Panc1 (cell line): ENCODE measurements around the gene UBE2E1. TPM values are rescaled to one million over a fixed set of nuclear protein-coding genes. Genes with fewer than 3 reads are reported as not detected.

Experiments
- ATAC-seq: fragments of 200-7000 bp; cut with Tn5 transposase; 2 replicates; pipeline ENCODE4 v1.9.1; 2020; ENCODE audit warnings: mild to moderate bottlenecking, moderate library complexity
- BruUV-seq: library from RNA; stranded (reverse); fragments of 400-500 nt; replicated peaks from 2 replicates; lab custom pipeline; 2021; lab: Mats Ljungman, UMichigan
- CTCF ChIA-PET: fragments of 300-600 bp; sonication (Branson Sonifier 250); formaldehyde crosslinking; loops from one replicate; lab custom pipeline; 2022; ENCODE audit warnings: antibody characterized with exemption; lab: Charles Lee
- POLR2A ChIA-PET: fragments of 300-600 bp; sonication (Branson Sonifier 250); formaldehyde crosslinking; loops from one replicate; lab custom pipeline; 2022; ENCODE audit warnings: antibody characterized with exemption; lab: Charles Lee
- DNase-seq: peaks from one replicate; pipeline ENCODE4 v3.0.0-alpha.2; 2010; ENCODE audit warnings: low read depth, low spot score
- H3K27ac ChIP-seq: 2 replicates; pipeline ENCODE4 v1.5.1; 2011; ENCODE audit warnings: mild to moderate bottlenecking, low read length, inconsistent platforms
- H3K27me3 ChIP-seq: fragments of 200-500 bp; sonication (Bioruptor generic); 2 replicates; pipeline ENCODE4 v1.6.0; 2014; ENCODE audit warnings: low read length, inconsistent platforms; ENCODE audit not compliant: control insufficient read depth, insufficient read depth
- H3K36me3 ChIP-seq: fragments of 200-500 bp; sonication (Bioruptor generic); 2 replicates; pipeline ENCODE4 v1.5.1; 2014; ENCODE audit warnings: inconsistent platforms, mild to moderate bottlenecking, low read length, moderate library complexity; ENCODE audit not compliant: control insufficient read depth, insufficient read depth
- H3K4me1 ChIP-seq: 2 replicates; pipeline ENCODE4 v1.5.1; 2011; ENCODE audit warnings: inconsistent platforms, mild to moderate bottlenecking, low read length, moderate library complexity; ENCODE audit not compliant: control insufficient read depth, insufficient read depth
- H3K4me3 ChIP-seq, 2 experiments: 2 replicates each; pipeline ENCODE4 v1.5.1; 2011 to 2012; ENCODE audit warnings: low read depth in 2 of 2, low read length in 2 of 2, mild to moderate bottlenecking in 2 of 2, inconsistent platforms in 1 of 2, moderate library complexity in 1 of 2
- H3K9me3 ChIP-seq: fragments of 200-500 bp; sonication (Bioruptor generic); 2 replicates; pipeline ENCODE4 v1.5.1; 2014; ENCODE audit warnings: low read depth, mild to moderate bottlenecking, inconsistent platforms, low read length, moderate library complexity; ENCODE audit not compliant: control insufficient read depth, insufficient read depth
- CTCF ChIP-seq: fragments of 450-650 bp; IDR thresholded peaks from 2 replicates; pipeline ENCODE4 v1.5.1; 2017; ENCODE audit warnings: mild to moderate bottlenecking
- POLR2AphosphoS5 ChIP-seq: IDR thresholded peaks from 2 replicates; pipeline ENCODE4 v1.6.1; 2012; ENCODE audit warnings: mild to moderate bottlenecking, low read depth, low read length, moderate library complexity
- REST ChIP-seq, 2 experiments: IDR thresholded peaks; 2 replicates each; pipeline ENCODE4 v1.6.1; 2011 to 2012; ENCODE audit warnings: low read depth in 2 of 2, control low read depth in 1 of 2, low read length in 1 of 2, mild to moderate bottlenecking in 1 of 2, moderate library complexity in 1 of 2; ENCODE audit not compliant: insufficient read depth in 1 of 2
- SIN3A ChIP-seq: IDR thresholded peaks from 2 replicates; pipeline ENCODE4 v1.6.1; 2012; ENCODE audit warnings: low read depth, mild to moderate bottlenecking, low read length, moderate library complexity, borderline replicate concordance; ENCODE audit not compliant: insufficient read depth
- TCF7L2 ChIP-seq: IDR thresholded peaks from 2 replicates; pipeline ENCODE4 v1.6.1; 2011; ENCODE audit warnings: mild to moderate bottlenecking, low read depth, low read length, inconsistent platforms
- in situ Hi-C: cut with HindIII; loops from 2 replicates; pipeline ENCODE4 v1.10.0; 2016; ENCODE audit warnings: low sequenced_read_pairs, low pct_unique_long_range_greater_than_20kb
- intact Hi-C: fragments of 100-400 bp; cut with micrococcal nuclease; formaldehyde crosslinking; loops from one replicate; pipeline ENCODE4 v1.10.0; 2022; ENCODE audit not compliant: unreplicated experiment
- total RNA-seq: library from RNA; stranded (reverse); gene quantifications from one replicate; pipeline ENCODE4 v1.2.1, GENCODE V29; 2021; ENCODE audit not compliant: unreplicated experiment

UBE2E1 gene
- total RNA-seq, 1 experiment from 2014 or later: 127 TPM

GRCh38 chr3:23840521-23840920 lies 34.8 kb downstream of the UBE2E1 start:
- no peaks in the 10 kb centered on the region for H3K9me3 ChIP-seq
- peaks cover 3% of the 10 kb centered on the region; the same call in 1 of the 2 replicates for H3K4me1 ChIP-seq
- DNase-seq: no peak
- no peak for ATAC-seq
- ChIA-PET POLR2A (no interaction called here), CTCF (interaction anchor here (0.6 kb wide), 1 partner anchor 9 kb away, joined by 5 read pairs; no protein-coding TSS in a partner anchor)
- H3K36me3 ChIP-seq: no peaks in the 10 kb centered on the region; the same call in 1 of the 2 replicates
- no peak overlapping the region for H3K27ac ChIP-seq
- no peaks in the 10 kb centered on the region for H3K27me3 ChIP-seq
- BruUV-seq: no TSS peak
- H3K4me3 ChIP-seq: no peak overlapping the region
- in situ Hi-C loops (no loop called here), intact Hi-C loops (no loop called here)
- TF ChIP-seq TCF7L2 (no peak), REST (IDR thresholded peaks at IDR 0.05; ENCODE audit: insufficient read depth in 1 of 2, low read depth in 2 of 2, low read length in 1 of 2) (no peak), SIN3A (no peak), POLR2AphosphoS5 (no peak), CTCF (no peak)

GRCh38 chr3:23843869-23844268 lies 38.1 kb downstream of the UBE2E1 start:
- in situ Hi-C loops (no loop called here), intact Hi-C loops (no loop called here)
- TF ChIP-seq CTCF (no peak), TCF7L2 (no peak), POLR2AphosphoS5 (no peak), SIN3A (no peak), REST (IDR thresholded peaks at IDR 0.05; ENCODE audit: insufficient read depth in 1 of 2, low read depth in 2 of 2, low read length in 1 of 2) (no peak)
- no TSS peak for BruUV-seq
- DNase-seq (no peak), ATAC-seq (no peak)
- ChIA-PET CTCF (no interaction called here), POLR2A (no interaction called here)
- Histone ChIP-seq H3K9me3 (no peaks in the 10 kb centered on the region), H3K4me3 (no peak overlapping the region), H3K4me1 (peaks cover 3% of the 10 kb centered on the region; the same call in 1 of the 2 replicates), H3K27me3 (no peaks in the 10 kb centered on the region), H3K27ac (no peak overlapping the region), H3K36me3 (no peaks in the 10 kb centered on the region; the same call in 1 of the 2 replicates)
